Naive thymus-derived CD4-positive, alpha-beta T cell (primary cell): ENCODE measurements around the gene IL1A. TPM values are rescaled to one million over a fixed set of nuclear protein-coding genes. Genes with fewer than 3 reads are reported as not detected.

Source experiments
- ATAC-seq: fragments of 150-1000 bp; cut with Tn5 transposase; 2 replicates; pipeline ENCODE4 v1.10.0; 2021; ENCODE audit warnings: mild to moderate bottlenecking, moderate library complexity
- CTCF ChIA-PET: fragments of 350-600 bp; sonication (Branson Sonifier 250); formaldehyde crosslinking; loops from one replicate; lab custom pipeline; 2021; ENCODE audit warnings: antibody characterized with exemption; lab: Charles Lee
- POLR2A ChIA-PET: fragments of 350-600 bp; sonication (Branson Sonifier 250); formaldehyde crosslinking; loops from one replicate; lab custom pipeline; 2021; ENCODE audit warnings: antibody characterized with exemption, inconsistent platforms; lab: Charles Lee
- DNase-seq, 9 donors: peaks; one replicate each; pipeline versions ENCODE4 v3.0.0 to v3.0.0-alpha.2; 2020 to 2022; ENCODE audit warnings: mixed read lengths in 1 of 9
- H3K27ac ChIP-seq: one replicate; pipeline ENCODE4 v1.7.0; 2013; ENCODE audit warnings: mild to moderate bottlenecking, low read depth, low read length, moderate library complexity
- H3K27me3 ChIP-seq, 2 donors: one replicate each; pipeline ENCODE4 v1.7.0; 2013; ENCODE audit warnings: low read length in 2 of 2, mild to moderate bottlenecking in 2 of 2, moderate library complexity in 2 of 2; ENCODE audit not compliant: control insufficient read depth in 2 of 2, insufficient read depth in 2 of 2
- H3K36me3 ChIP-seq, 3 experiments: 1 replicate in 2 of 3; 2 replicates in 1 of 3; pipeline ENCODE4 v1.7.0; 2013; ENCODE audit warnings: low read length in 3 of 3, mild to moderate bottlenecking in 3 of 3, moderate library complexity in 1 of 3; ENCODE audit not compliant: insufficient read depth in 3 of 3, control insufficient read depth in 2 of 3
- H3K4me1 ChIP-seq, 2 donors: one replicate each; pipeline ENCODE4 v1.7.0; 2013; ENCODE audit warnings: low read length in 2 of 2, mild to moderate bottlenecking in 2 of 2, moderate library complexity in 1 of 2; ENCODE audit not compliant: control insufficient read depth in 2 of 2, insufficient read depth in 2 of 2
- H3K4me3 ChIP-seq: 2 replicates; pipeline ENCODE4 v1.7.0; 2013; ENCODE audit warnings: mild to moderate bottlenecking, low read length
- H3K9me3 ChIP-seq, 3 experiments: 1 replicate in 2 of 3; 2 replicates in 1 of 3; pipeline ENCODE4 v1.7.0; 2013; ENCODE audit warnings: low read length in 3 of 3; ENCODE audit not compliant: control insufficient read depth in 2 of 3
- H3K27ac Mint-ChIP-seq, 9 donors: one replicate each; pipeline ENCODE4 v1.8.0; 2020 to 2022; ENCODE audit warnings: mixed read lengths in 9 of 9, mild to moderate bottlenecking in 8 of 9, moderate library complexity in 5 of 9, inconsistent platforms in 2 of 9
- H3K27me3 Mint-ChIP-seq, 5 donors: one replicate each; pipeline ENCODE4 v1.8.0; 2021 to 2022; ENCODE audit warnings: mixed read lengths in 5 of 5, mild to moderate bottlenecking in 1 of 5
- H3K36me3 Mint-ChIP-seq, 5 donors: one replicate each; pipeline ENCODE4 v1.8.0; 2020 to 2022; ENCODE audit warnings: mixed read lengths in 5 of 5, mild to moderate bottlenecking in 3 of 5, inconsistent platforms in 1 of 5
- H3K4me1 Mint-ChIP-seq, 7 donors: one replicate each; pipeline ENCODE4 v1.8.0; 2020 to 2022; ENCODE audit warnings: mixed read lengths in 7 of 7, mild to moderate bottlenecking in 3 of 7, inconsistent platforms in 1 of 7
- H3K4me3 Mint-ChIP-seq, 10 donors: one replicate each; pipeline ENCODE4 v1.8.0; 2020 to 2022; ENCODE audit warnings: mild to moderate bottlenecking in 10 of 10, mixed read lengths in 10 of 10, moderate library complexity in 6 of 10, inconsistent platforms in 2 of 10
- H3K9me3 Mint-ChIP-seq, 11 donors: one replicate each; pipeline ENCODE4 v1.8.0; 2020 to 2022; ENCODE audit warnings: mixed read lengths in 11 of 11, mild to moderate bottlenecking in 4 of 11, inconsistent platforms in 1 of 11, moderate library complexity in 1 of 11
- intact Hi-C, 2 donors: fragments of 100-400 bp; cut with micrococcal nuclease; formaldehyde crosslinking; loops; one replicate each; pipeline ENCODE4 v1.15.1; 2023
- polyA plus RNA-seq, 2 donors: library from polyadenylated mRNA; unstranded; fragments of 300-500 nt; fragmentation: Illumina TruSeq; gene quantifications; one replicate each; pipeline ENCODE4 v1.2.3, GENCODE V29; 2021
- total RNA-seq, 6 experiments: library from RNA in 5 of 6; stranded (reverse) in 5 of 6; gene quantifications; 1 replicate in 5 of 6; 2 replicates in 1 of 6; pipeline ENCODE4 v1.2.3 and lab custom pipeline; 2021 to 2026

The IL1A gene
- total and polyA plus RNA-seq, 7 experiments from 2014 or later, result 0.22 to 4.3 (median 1.0) TPM; not detected in 3

GRCh38 chr2:112819081-112819480 lies 34.8 kb upstream of the IL1A start:
- H3K27me3 ChIP-seq, result no peaks in the 10 kb centered on the region
- H3K36me3 ChIP-seq, result no peaks in the 10 kb centered on the region
- ChIA-PET CTCF (no interaction called here), POLR2A (interaction anchor here (0.6 kb wide), 1 partner anchor 1599 kb away, joined by 3 read pairs; no protein-coding TSS in a partner anchor)
- no peaks in the 10 kb centered on the region for H3K9me3 ChIP-seq
- ATAC-seq (no peak), DNase-seq (no peak)
- intact Hi-C loops, result no loop called here
- no peak overlapping the region for H3K4me3 ChIP-seq
- no peak overlapping the region for H3K27ac Mint-ChIP-seq
- no peaks in the 10 kb centered on the region for H3K4me1 ChIP-seq
- no peak overlapping the region for H3K4me3 Mint-ChIP-seq
- peaks cover 0 to 3% (median 0%) of the 10 kb centered on the region in 5 donors for H3K36me3 Mint-ChIP-seq
- H3K27ac ChIP-seq, result no peak overlapping the region
- H3K4me1 Mint-ChIP-seq, result peaks cover 8 to 26% (median 13%) of the 10 kb centered on the region in 7 donors
- H3K27me3 Mint-ChIP-seq, result no peaks in the 10 kb centered on the region
- H3K9me3 Mint-ChIP-seq, result peaks cover 0 to 1% (median 0%) of the 10 kb centered on the region in 11 donors

DNA sequence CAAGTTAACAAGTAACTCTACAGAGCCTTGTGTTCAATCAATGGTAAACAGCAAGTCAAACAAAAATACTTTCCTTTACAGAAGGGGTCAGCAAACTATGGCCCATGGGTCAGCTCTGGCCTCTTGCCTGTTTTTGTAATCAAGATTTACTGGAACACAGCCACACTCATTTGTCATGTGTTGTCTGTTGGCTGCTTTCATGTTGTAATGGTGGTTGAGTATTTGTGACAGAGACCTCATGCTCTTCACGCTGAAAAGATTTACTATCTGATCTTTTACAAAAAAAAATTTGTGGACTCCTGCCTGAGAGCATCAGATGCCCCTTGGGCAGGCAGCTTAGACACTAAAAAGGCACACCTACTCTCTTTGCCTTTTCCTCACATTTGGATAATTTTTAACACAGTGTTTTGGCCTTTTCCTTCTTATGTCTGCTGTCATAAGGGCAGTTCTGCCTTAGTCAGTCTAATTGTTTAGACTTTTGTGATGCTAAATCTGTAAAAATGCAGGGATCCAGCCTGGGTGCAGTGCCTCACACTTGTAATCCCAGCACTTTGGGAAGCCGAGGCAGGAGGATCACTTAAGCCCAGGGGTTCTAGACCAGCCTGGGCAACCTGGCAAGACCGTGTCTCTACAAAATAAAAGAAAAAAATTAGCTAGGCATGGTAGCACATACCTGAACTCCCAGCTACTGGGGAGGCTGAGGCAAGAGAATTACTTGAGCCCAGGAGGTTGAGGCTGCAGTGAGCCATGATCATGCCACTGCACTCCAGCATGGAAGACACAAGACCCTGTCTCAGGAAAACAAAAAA lies 34.0 kb upstream of the IL1A start:
- Mint-ChIP-seq H3K4me3 (no peak overlapping the region), H3K9me3 (peaks cover 0 to 1% (median 0%) of the 10 kb centered on the region in 11 donors), H3K27me3 (no peaks in the 10 kb centered on the region), H3K36me3 (no peaks in the 10 kb centered on the region), H3K4me1 (peaks cover 8 to 25% (median 13%) of the 10 kb centered on the region in 7 donors), H3K27ac (no peak overlapping the region)
- ATAC-seq, result no peak
- intact Hi-C loops, result no loop called here
- Histone ChIP-seq H3K36me3 (no peaks in the 10 kb centered on the region), H3K4me3 (no peak overlapping the region), H3K4me1 (no peaks in the 10 kb centered on the region), H3K27ac (no peak overlapping the region), H3K9me3 (no peaks in the 10 kb centered on the region), H3K27me3 (no peaks in the 10 kb centered on the region)
- CTCF ChIA-PET, result no interaction called here
- no peak for DNase-seq
- POLR2A ChIA-PET, result no interaction called here

DNA sequence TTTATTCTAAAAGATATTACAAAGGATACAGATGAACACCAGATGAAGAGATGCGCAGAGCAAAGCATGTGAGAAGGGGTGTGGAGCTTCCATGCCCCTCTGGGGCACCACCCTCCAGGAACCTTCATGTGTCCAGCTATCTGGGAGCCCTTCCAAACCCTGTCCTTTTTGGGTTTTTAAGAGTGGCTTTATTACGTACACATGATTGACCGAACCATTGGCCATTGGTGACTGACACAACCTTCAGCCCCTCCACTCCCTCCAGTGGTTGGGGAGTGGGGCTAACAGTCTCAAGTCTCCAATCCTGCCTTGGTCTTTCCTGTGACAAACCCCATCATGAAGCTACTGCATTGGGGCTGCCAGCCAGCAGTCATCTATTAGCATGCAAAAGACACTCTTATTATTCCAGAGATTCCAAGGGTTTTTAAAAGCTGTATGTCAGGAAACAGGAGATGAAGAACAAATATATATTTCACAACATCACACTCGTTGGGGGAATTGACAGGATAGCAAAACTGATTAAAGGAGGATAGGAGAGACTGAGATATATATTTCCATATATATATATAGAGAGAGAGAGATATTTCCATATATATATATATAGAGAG lies 32.9 kb upstream of the IL1A start:
- no peak overlapping the region for H3K27ac ChIP-seq
- no peak overlapping the region for H3K27ac Mint-ChIP-seq
- peaks cover 0 to 2% (median 0%) of the 10 kb centered on the region in 5 donors for H3K36me3 Mint-ChIP-seq
- no peak overlapping the region for H3K4me3 Mint-ChIP-seq
- no peaks in the 10 kb centered on the region for H3K27me3 Mint-ChIP-seq
- H3K4me3 ChIP-seq, result no peak overlapping the region
- peaks cover 0 to 1% (median 0%) of the 10 kb centered on the region in 11 donors for H3K9me3 Mint-ChIP-seq
- H3K36me3 ChIP-seq, result no peaks in the 10 kb centered on the region
- no peak for DNase-seq
- ChIA-PET CTCF (no interaction called here), POLR2A (no interaction called here)
- peaks cover 7 to 28% (median 15%) of the 10 kb centered on the region in 7 donors for H3K4me1 Mint-ChIP-seq
- no peak for ATAC-seq
- H3K9me3 ChIP-seq, result no peaks in the 10 kb centered on the region
- no peaks in the 10 kb centered on the region for H3K27me3 ChIP-seq
- H3K4me1 ChIP-seq, result peaks cover 0 to under 1% of the 10 kb centered on the region in 2 donors
- intact Hi-C loops, result no loop called here

- ChIA-PET POLR2A (no interaction called here), CTCF (no interaction called here)
- no peaks in the 10 kb centered on the region for H3K27me3 ChIP-seq
- H3K27ac Mint-ChIP-seq, result no peak overlapping the region
- H3K9me3 Mint-ChIP-seq, result peaks cover 0 to 5% (median 2%) of the 10 kb centered on the region in 11 donors
- no peak overlapping the region for H3K27ac ChIP-seq
- H3K9me3 ChIP-seq, result no peaks in the 10 kb centered on the region
- H3K4me1 Mint-ChIP-seq, result peaks cover 14 to 20% (median 18%) of the 10 kb centered on the region in 7 donors
- H3K4me3 Mint-ChIP-seq, result no peak overlapping the region
- DNase-seq (no peak), ATAC-seq (no peak)
- peaks cover 0 to 12% (median 0%) of the 10 kb centered on the region in 5 donors for H3K36me3 Mint-ChIP-seq
- intact Hi-C loops, result no loop called here
- no peaks in the 10 kb centered on the region for H3K36me3 ChIP-seq
- H3K4me1 ChIP-seq, result peaks cover 0 to 8% of the 10 kb centered on the region in 2 donors
- H3K27me3 Mint-ChIP-seq, result no peaks in the 10 kb centered on the region
- H3K4me3 ChIP-seq, result no peak overlapping the region
These were observed 30.0 kb upstream of the IL1A start for GRCh38 chr2:112814278-112814677.

GRCh38 chr2:112813280-112813966 lies 29.1 kb upstream of the IL1A start:
- H3K27me3 ChIP-seq, result no peaks in the 10 kb centered on the region
- ATAC-seq (no peak), DNase-seq (no peak)
- no peak overlapping the region for H3K27ac ChIP-seq
- Mint-ChIP-seq H3K4me3 (no peak overlapping the region), H3K27ac (no peak overlapping the region), H3K27me3 (no peaks in the 10 kb centered on the region), H3K9me3 (peaks cover 0 to 6% (median 2%) of the 10 kb centered on the region in 11 donors), H3K4me1 (peaks cover 14 to 20% (median 18%) of the 10 kb centered on the region in 7 donors), H3K36me3 (peaks cover 0 to 14% (median 0%) of the 10 kb centered on the region in 5 donors)
- ChIA-PET POLR2A (no interaction called here), CTCF (no interaction called here)
- H3K4me1 ChIP-seq, result peaks cover 0 to 8% of the 10 kb centered on the region in 2 donors
- no peaks in the 10 kb centered on the region for H3K9me3 ChIP-seq
- H3K4me3 ChIP-seq, result no peak overlapping the region
- H3K36me3 ChIP-seq, result no peaks in the 10 kb centered on the region
- intact Hi-C loops, result no loop called here

- Mint-ChIP-seq H3K27me3 (no peaks in the 10 kb centered on the region), H3K9me3 (peaks cover 0 to 8% (median 3%) of the 10 kb centered on the region in 11 donors), H3K4me3 (peak overlapping the region in 2 of 10 donors; percentile 7 to 34), H3K4me1 (peaks cover 14 to 20% (median 18%) of the 10 kb centered on the region in 7 donors), H3K27ac (peak overlapping the region in 3 of 9 donors; percentile 22 to 74 (median 50)), H3K36me3 (peaks cover 0 to 16% (median 2%) of the 10 kb centered on the region in 5 donors)
- intact Hi-C loops, result no loop called here
- CTCF ChIA-PET, result no interaction called here
- peaks cover 0 to 8% of the 10 kb centered on the region in 2 donors for H3K4me1 ChIP-seq
- no peaks in the 10 kb centered on the region for H3K27me3 ChIP-seq
- peaks cover 0 to under 1% (median 0%) of the 10 kb centered on the region in 3 experiments for H3K9me3 ChIP-seq
- H3K27ac ChIP-seq, result no peak overlapping the region
- H3K4me3 ChIP-seq, result no peak overlapping the region
- POLR2A ChIA-PET, result no interaction called here
- DNase-seq (no peak), ATAC-seq (no peak)
- H3K36me3 ChIP-seq, result no peaks in the 10 kb centered on the region
These were observed 28.3 kb upstream of the IL1A start for GRCh38 chr2:112812318-112813267.
